ENCODE results near the gene SMYD3.

The SMYD3 gene

GRCh38 chr1:245864872-245865271, 642.2 kb downstream of the SMYD3 start:
- in situ Hi-C loops (cut with MboI; ENCODE audit: low sequenced_read_pairs) = no loop called here

- in situ Hi-C loops (cut with MboI; ENCODE audit: low sequenced_read_pairs) = no loop called here
Observed at GRCh38 chr1:245863566-245864184, 643.4 kb downstream of the SMYD3 start.

- in situ Hi-C loops (cut with MboI; ENCODE audit: low sequenced_read_pairs) = no loop called here
Observed at GRCh38 chr1:245862812-245863540, 644.1 kb downstream of the SMYD3 start.

GRCh38 chr1:245860657-245861544, 646.2 kb downstream of the SMYD3 start:
- in situ Hi-C loops (cut with MboI; ENCODE audit: low sequenced_read_pairs) = no loop called here

- in situ Hi-C loops (cut with MboI; ENCODE audit: low sequenced_read_pairs) = no loop called here
Observed at GRCh38 chr1:245859493-245860114, 647.5 kb downstream of the SMYD3 start.

- in situ Hi-C loops (cut with MboI; ENCODE audit: low sequenced_read_pairs) = no loop called here
Observed at GRCh38 chr1:245858722-245859492, 648.2 kb downstream of the SMYD3 start.

- in situ Hi-C loops (cut with MboI; ENCODE audit: low sequenced_read_pairs) = no loop called here
Observed at GRCh38 chr1:245858022-245858721, 648.9 kb downstream of the SMYD3 start.

GRCh38 chr1:245856944-245857531, 650.0 kb downstream of the SMYD3 start:
- in situ Hi-C loops (cut with MboI; ENCODE audit: low sequenced_read_pairs) = no loop called here

GRCh38 chr1:245855846-245856730, 651.0 kb downstream of the SMYD3 start:
- in situ Hi-C loops (cut with MboI; ENCODE audit: low sequenced_read_pairs) = no loop called here

GRCh38 chr1:245853291-245853690, 653.8 kb downstream of the SMYD3 start:
- in situ Hi-C loops (cut with MboI; ENCODE audit: low sequenced_read_pairs) = no loop called here

GRCh38 chr1:245843101-245843500, 664.0 kb downstream of the SMYD3 start:
- in situ Hi-C loops (cut with MboI; ENCODE audit: low sequenced_read_pairs) = no loop called here

GRCh38 chr1:245842106-245842505, 665.0 kb downstream of the SMYD3 start:
- in situ Hi-C loops (cut with MboI; ENCODE audit: low sequenced_read_pairs) = no loop called here

GRCh38 chr1:245840971-245841370, 666.1 kb downstream of the SMYD3 start:
- in situ Hi-C loops (cut with MboI; ENCODE audit: low sequenced_read_pairs) = no loop called here

GRCh38 chr1:245837718-245838117, 669.4 kb downstream of the SMYD3 start:
- in situ Hi-C loops (cut with MboI; ENCODE audit: low sequenced_read_pairs) = no loop called here

GRCh38 chr1:245835386-245835785, 671.7 kb downstream of the SMYD3 start:
- in situ Hi-C loops (cut with MboI; ENCODE audit: low sequenced_read_pairs) = no loop called here

- in situ Hi-C loops (cut with MboI; ENCODE audit: low sequenced_read_pairs) = no loop called here
Observed at GRCh38 chr1:245834002-245834401, 673.1 kb downstream of the SMYD3 start.

GRCh38 chr1:245832771-245833527, 674.1 kb downstream of the SMYD3 start:
- in situ Hi-C loops (cut with MboI; ENCODE audit: low sequenced_read_pairs) = no loop called here

GRCh38 chr1:245831518-245831917, 675.6 kb downstream of the SMYD3 start:
- in situ Hi-C loops (cut with MboI; ENCODE audit: low sequenced_read_pairs) = no loop called here
